GM23338 (cell line): ENCODE measurements around the gene PHC2.

Experiments used
- CTCF ChIP-seq, 2 experiments: fragments of 200-600 bp in 1 of 2; sonication (generic) in 1 of 2; conservative IDR thresholded peaks; 2 replicates each; pipeline versions ENCODE4 v1.5.1 to v1.6.1; 2016 to 2017; ENCODE audit warnings: antibody characterized with exemption in 2 of 2, low read depth in 2 of 2, mild to moderate bottlenecking in 2 of 2, moderate library complexity in 1 of 2
- EZH2 ChIP-seq: fragments of 200-600 bp; sonication (generic); IDR thresholded peaks from one replicate; pipeline ENCODE4 v1.8.0; 2017; ENCODE audit warnings: antibody characterized with exemption, mild to moderate bottlenecking, low read depth; ENCODE audit not compliant: unreplicated experiment
- EZH2phosphoT487 ChIP-seq: fragments of 200-600 bp; sonication (generic); IDR thresholded peaks from one replicate; pipeline ENCODE4 v1.8.1; 2018; ENCODE audit warnings: antibody characterized with exemption; ENCODE audit not compliant: unreplicated experiment
- JUNB ChIP-seq: IDR thresholded peaks from one replicate; pipeline ENCODE4 v1.6.1; 2016; ENCODE audit warnings: antibody characterized with exemption; ENCODE audit not compliant: unreplicated experiment
- POLR2AphosphoS5 ChIP-seq: IDR thresholded peaks from 2 replicates; pipeline ENCODE4 v1.6.1; 2016; ENCODE audit warnings: antibody characterized with exemption, low read depth

DNA sequence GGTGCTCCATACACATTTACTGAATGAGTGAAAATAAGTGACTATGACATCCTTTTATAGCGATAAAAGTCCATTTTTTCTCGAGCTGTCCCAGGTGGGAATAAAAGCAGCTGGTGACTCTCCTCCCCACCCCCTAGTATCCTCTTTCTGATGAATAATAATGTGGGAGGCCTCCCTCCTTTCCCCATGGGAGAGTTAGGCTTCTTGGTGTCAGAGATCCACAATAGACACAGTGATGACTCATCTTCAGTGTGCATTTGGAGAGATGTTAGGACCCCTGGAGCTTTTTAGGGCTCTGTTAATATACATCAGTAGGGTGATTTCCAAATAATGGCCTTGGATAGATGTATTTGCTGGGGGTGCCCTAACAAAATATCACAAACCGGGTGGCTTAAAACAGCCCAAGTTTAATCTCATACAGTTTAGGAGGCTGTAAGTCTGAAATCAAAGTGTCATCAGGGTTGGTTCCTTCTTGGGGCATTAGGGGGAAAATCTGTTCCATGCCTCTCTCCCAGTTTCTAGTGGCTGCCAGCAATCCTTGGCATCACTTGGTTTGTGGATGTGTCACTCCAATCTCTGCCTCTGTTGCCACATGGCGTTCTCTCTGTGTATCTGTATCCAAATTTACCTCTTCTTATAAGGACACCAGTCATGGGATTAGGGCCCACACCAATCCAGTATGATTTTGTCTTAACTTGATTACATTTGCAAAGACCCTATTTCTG, 4.4 kb upstream of the PHC2 start:
- TF ChIP-seq CTCF (conservative IDR thresholded peaks at IDR 0.05; ENCODE audit: low read depth in 2 of 2) (no peak), POLR2AphosphoS5 (no peak), EZH2phosphoT487 (no peak), JUNB (no peak), EZH2 (no peak)
